MCF 10A (cell line): Measurements from ENCODE around the gene C8A. TPM values are rescaled to one million over a fixed set of nuclear protein-coding genes. Genes with fewer than 3 reads are reported as not detected.

ENCODE experiments used
- BruUV-seq: library from RNA; stranded (reverse); fragments of 400-500 nt; replicated peaks from 2 replicates; lab custom pipeline; 2021; lab: Mats Ljungman, UMichigan
- CTCF ChIA-PET: fragments of 300-600 bp; sonication (Branson Sonifier 250); formaldehyde crosslinking; extraction: SDS; loops from one replicate; lab custom pipeline; 2021; ENCODE audit warnings: antibody characterized with exemption, inconsistent platforms; lab: Yijun Ruan, JAX
- POLR2A ChIA-PET: fragments of 300-600, 350-650 bp; sonication (Branson Sonifier 250); formaldehyde crosslinking; extraction: SDS; loops from one replicate; lab custom pipeline; 2020; ENCODE audit warnings: antibody characterized with exemption, inconsistent platforms; lab: Yijun Ruan, JAX
- DNase-seq: peaks from one replicate; pipeline ENCODE4 v3.0.0-alpha.2; 2018; ENCODE audit not compliant: unreplicated experiment
- H3K27ac Mint-ChIP-seq: one replicate; pipeline ENCODE4 v1.8.0; 2022; ENCODE audit warnings: mild to moderate bottlenecking, low read depth, mixed read lengths; ENCODE audit not compliant: unreplicated experiment
- H3K27me3 Mint-ChIP-seq: one replicate; pipeline ENCODE4 v1.8.0; 2022; ENCODE audit warnings: mixed read lengths; ENCODE audit not compliant: insufficient read depth, unreplicated experiment
- H3K36me3 Mint-ChIP-seq: one replicate; pipeline ENCODE4 v1.8.0; 2022; ENCODE audit warnings: mild to moderate bottlenecking, moderate library complexity, mixed read lengths; ENCODE audit not compliant: insufficient read depth, unreplicated experiment
- H3K4me1 Mint-ChIP-seq: one replicate; pipeline ENCODE4 v1.8.0; 2022; ENCODE audit warnings: mixed read lengths; ENCODE audit not compliant: insufficient read depth, unreplicated experiment
- H3K4me3 Mint-ChIP-seq: one replicate; pipeline ENCODE4 v1.8.0; 2022; ENCODE audit warnings: mild to moderate bottlenecking, moderate library complexity, mixed read lengths; ENCODE audit not compliant: unreplicated experiment
- H3K9me3 Mint-ChIP-seq: one replicate; pipeline ENCODE4 v1.8.0; 2022; ENCODE audit warnings: mixed read lengths; ENCODE audit not compliant: unreplicated experiment
- intact Hi-C: fragments of 100-400 bp; cut with micrococcal nuclease; formaldehyde crosslinking; loops from 2 replicates; pipeline ENCODE4 v1.14.1; 2022
- total RNA-seq: library from RNA; stranded (reverse); gene quantifications from 2 replicates; pipeline ENCODE4 v1.2.3, GENCODE V29; 2022
- TF ChIP-seq, protein P1 (sequence below): fragments of 200-600 bp; IDR thresholded peaks from one replicate; pipeline ENCODE4 v1.8.0; 2022; ENCODE audit warnings: antibody characterized with exemption, mild to moderate bottlenecking; ENCODE audit not compliant: unreplicated experiment

Gene C8A
- total RNA-seq, 1 experiment from 2014 or later, result not detected

DNA sequence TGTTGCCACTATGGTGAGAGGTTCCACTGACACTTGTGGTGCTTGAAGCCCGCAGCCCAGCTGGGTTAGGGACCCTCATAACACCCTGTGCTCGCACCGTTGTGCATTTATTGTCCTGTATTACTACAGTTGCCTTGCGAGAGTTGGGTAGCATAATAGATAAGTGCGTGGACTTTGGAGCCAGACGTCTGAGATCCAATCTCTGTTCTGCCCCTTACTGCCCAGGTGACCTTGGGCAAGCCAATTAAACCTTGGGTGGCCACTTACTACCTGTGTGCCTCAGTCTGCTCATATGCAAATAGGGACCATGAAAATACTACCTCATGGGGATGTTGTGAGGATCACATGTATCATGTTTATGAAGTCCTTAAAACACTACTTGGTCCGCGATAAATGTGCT lies 97.9 kb downstream of the C8A start:
- intact Hi-C loops, result no loop called here

DNA sequence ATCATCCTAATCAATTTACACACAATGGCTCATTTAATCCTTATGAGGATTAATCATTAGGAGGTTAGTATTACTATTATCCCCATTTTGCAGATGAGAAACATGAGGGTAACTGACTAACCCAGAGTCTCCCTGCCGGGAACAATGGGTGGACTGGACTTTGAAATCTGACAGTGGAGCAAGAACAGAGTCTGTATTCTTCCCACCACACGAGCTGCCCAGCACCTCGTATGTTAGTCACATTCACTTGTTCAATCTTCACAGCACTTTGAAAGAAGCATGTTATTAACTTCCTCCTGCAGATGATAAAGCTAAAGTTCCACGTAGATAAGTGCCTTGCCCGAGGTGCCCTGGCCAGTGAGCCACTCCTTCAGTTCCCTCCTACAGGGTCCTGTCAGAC lies 98.8 kb downstream of the C8A start:
- BruUV-seq, result no TSS peak
- Mint-ChIP-seq H3K9me3 (peaks cover 7% of the 10 kb centered on the region), H3K4me3 (no peak overlapping the region), H3K27ac (no peak overlapping the region), H3K36me3 (no peaks in the 10 kb centered on the region), H3K4me1 (no peaks in the 10 kb centered on the region), H3K27me3 (no peaks in the 10 kb centered on the region)
- intact Hi-C loops, result no loop called here
- CTCF ChIA-PET, result interaction anchor here (0.7 kb wide), 1 partner anchor 15 kb away, joined by 3 read pairs; no protein-coding TSS in a partner anchor
- POLR2A ChIA-PET, result no interaction called here
- no peak for DNase-seq
- TF ChIP-seq, protein P1, sequence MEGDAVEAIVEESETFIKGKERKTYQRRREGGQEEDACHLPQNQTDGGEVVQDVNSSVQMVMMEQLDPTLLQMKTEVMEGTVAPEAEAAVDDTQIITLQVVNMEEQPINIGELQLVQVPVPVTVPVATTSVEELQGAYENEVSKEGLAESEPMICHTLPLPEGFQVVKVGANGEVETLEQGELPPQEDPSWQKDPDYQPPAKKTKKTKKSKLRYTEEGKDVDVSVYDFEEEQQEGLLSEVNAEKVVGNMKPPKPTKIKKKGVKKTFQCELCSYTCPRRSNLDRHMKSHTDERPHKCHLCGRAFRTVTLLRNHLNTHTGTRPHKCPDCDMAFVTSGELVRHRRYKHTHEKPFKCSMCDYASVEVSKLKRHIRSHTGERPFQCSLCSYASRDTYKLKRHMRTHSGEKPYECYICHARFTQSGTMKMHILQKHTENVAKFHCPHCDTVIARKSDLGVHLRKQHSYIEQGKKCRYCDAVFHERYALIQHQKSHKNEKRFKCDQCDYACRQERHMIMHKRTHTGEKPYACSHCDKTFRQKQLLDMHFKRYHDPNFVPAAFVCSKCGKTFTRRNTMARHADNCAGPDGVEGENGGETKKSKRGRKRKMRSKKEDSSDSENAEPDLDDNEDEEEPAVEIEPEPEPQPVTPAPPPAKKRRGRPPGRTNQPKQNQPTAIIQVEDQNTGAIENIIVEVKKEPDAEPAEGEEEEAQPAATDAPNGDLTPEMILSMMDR, result no peak

More for the DNA sequence above, 97.9 kb downstream of the C8A start:
- Mint-ChIP-seq H3K9me3 (peaks cover 7% of the 10 kb centered on the region), H3K4me3 (no peak overlapping the region), H3K27ac (no peak overlapping the region), H3K36me3 (no peaks in the 10 kb centered on the region), H3K4me1 (no peaks in the 10 kb centered on the region), H3K27me3 (no peaks in the 10 kb centered on the region)
- ChIA-PET POLR2A (no interaction called here), CTCF (no interaction called here)
- TF ChIP-seq, protein P1, result no peak
- no TSS peak for BruUV-seq
- no peak for DNase-seq

DNA sequence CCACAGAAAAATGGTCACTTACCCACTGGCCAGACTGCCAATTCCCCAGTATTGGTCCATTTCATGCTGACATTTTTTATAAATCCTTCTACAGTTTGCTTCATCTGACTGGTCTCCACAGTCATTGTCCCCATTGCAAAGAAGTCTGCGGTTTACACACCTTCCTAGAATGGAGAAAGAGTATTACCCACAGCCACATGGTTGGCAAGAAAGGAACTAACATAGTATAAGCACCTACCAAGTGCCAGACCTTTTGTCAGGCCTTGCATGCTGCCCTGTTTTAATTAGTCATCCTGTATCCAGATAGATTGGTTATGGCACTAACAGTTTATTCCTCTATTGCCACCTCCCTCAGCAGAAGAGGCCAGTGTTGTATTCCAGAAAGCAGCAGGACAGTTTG lies 100.1 kb downstream of the C8A start:
- Mint-ChIP-seq H3K9me3 (peaks cover 7% of the 10 kb centered on the region), H3K36me3 (no peaks in the 10 kb centered on the region), H3K4me1 (no peaks in the 10 kb centered on the region), H3K27me3 (no peaks in the 10 kb centered on the region), H3K4me3 (no peak overlapping the region), H3K27ac (no peak overlapping the region)
- no peak for DNase-seq
- no TSS peak for BruUV-seq
- TF ChIP-seq, protein P1, result no peak
- intact Hi-C loops, result no loop called here
- ChIA-PET POLR2A (no interaction called here), CTCF (no interaction called here)

- no peaks in the 10 kb centered on the region for H3K9me3 Mint-ChIP-seq
- H3K4me1 Mint-ChIP-seq, result no peaks in the 10 kb centered on the region
- no peak overlapping the region for H3K4me3 Mint-ChIP-seq
- ChIA-PET POLR2A (no interaction called here), CTCF (no interaction called here)
- no TSS peak for BruUV-seq
- no peaks in the 10 kb centered on the region for H3K27me3 Mint-ChIP-seq
- H3K36me3 Mint-ChIP-seq, result no peaks in the 10 kb centered on the region
- intact Hi-C loops, result no loop called here
- no peak for DNase-seq
- no peak overlapping the region for H3K27ac Mint-ChIP-seq
- TF ChIP-seq, protein P1, result no peak
These were observed 103.3 kb downstream of the C8A start for GRCh38 chr1:56957931-56958330.
